ENCODE results near the gene MRRF.
"Not testable (repeated sequence)": the region's sequence is repeated elsewhere in the genome, so short reads cannot be mapped to it uniquely, and the experiment has no call there.

MRRF gene

GRCh38 chr9:122277285-122277897 lies 12.7 kb downstream of the MRRF start:
- DNase-seq (ENCODE audit: low read depth in 2 of 2) = no peak

- no peak for DNase-seq (ENCODE audit: low read depth in 2 of 2)
Observed at GRCh38 chr9:122281368-122281767, 16.7 kb downstream of the MRRF start.

DNA sequence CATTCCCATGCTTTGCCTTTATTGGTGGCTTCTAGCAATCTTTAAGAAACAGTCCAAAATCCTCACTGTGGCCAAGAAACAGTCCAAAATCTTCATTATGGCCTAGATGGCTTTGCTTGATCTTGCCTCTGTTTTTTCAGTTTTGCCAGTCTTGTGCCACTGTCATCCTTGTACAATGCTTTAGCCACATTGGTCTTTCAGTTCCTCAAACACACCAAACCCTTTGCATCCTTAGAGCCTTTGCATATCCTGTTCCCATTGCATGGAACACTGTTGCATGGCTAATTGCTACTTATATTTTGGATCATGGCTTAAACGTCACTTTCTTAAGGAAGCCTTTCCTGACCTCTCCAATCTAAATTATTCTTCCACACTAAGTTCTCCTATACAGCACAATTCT lies 22.1 kb downstream of the MRRF start:
- no peak for DNase-seq (ENCODE audit: low read depth in 2 of 2)

DNA sequence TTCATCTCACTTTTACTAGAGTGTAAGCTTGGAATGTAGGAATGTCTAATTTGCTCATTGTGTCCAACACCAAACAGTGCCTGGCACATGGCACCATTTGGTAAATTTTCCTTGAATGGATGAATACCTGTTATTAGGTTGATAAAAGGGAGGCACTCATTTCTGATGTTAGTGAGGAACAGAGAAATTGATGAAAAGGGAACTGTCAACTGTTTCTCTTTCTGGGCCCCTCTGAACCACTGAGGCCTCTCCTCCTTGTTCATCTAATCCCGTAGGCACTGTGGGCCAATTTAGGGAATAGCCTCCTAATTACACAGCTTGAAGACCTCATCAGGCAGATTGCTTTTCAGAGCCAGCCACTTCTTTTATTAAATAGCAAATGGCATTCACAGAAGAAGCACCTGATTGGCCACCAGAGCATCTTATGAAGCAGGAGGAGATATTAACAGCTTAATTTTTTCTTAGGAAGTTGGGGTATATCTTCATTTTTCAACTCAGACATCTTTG lies 22.6 kb downstream of the MRRF start:
- no peak for DNase-seq (ENCODE audit: low read depth in 2 of 2)

DNA sequence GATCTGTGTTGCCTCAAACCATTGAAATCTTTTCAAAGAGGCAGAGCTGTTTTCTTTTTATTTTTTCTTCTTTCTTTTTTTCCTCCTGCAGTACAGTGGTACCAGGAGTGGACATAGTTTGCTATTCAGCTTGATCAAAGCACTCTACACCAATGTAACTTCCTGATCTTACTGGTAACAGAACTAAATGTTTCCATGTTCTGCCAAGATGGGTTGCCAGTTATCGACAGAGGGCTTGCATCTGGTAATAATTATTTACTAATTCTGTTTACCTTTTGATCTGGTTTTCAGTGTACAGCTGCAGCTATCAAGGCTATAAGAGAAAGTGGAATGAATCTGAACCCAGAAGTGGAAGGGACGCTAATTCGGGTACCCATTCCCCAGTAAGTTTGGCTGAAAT lies 26.8 kb downstream of the MRRF start:
- DNase-seq (ENCODE audit: low read depth in 2 of 2) = no peak

GRCh38 chr9:122294531-122294930 lies 29.8 kb downstream of the MRRF start:
- DNase-seq (ENCODE audit: low read depth in 2 of 2) = no peak

DNA sequence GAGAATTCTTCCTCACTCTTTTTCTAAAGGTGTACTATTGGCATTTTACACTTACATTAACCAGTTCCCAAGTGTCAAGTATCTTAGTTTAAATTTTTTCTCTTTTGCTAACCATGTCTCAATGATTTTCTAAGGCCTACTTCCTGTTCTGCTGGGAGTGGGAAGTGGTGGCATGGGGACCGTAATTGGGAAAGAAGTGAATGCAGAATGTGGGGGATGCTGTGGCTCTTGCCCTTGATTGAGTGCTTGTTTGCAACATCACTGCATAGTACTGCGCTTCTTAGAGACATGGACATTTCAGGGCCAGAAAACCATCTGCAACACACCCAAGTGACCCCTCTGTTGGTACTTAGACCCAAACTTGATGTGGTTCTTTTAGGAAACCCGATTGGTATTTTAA lies 32.8 kb downstream of the MRRF start:
- DNase-seq (ENCODE audit: low read depth in 2 of 2) = no peak

DNA sequence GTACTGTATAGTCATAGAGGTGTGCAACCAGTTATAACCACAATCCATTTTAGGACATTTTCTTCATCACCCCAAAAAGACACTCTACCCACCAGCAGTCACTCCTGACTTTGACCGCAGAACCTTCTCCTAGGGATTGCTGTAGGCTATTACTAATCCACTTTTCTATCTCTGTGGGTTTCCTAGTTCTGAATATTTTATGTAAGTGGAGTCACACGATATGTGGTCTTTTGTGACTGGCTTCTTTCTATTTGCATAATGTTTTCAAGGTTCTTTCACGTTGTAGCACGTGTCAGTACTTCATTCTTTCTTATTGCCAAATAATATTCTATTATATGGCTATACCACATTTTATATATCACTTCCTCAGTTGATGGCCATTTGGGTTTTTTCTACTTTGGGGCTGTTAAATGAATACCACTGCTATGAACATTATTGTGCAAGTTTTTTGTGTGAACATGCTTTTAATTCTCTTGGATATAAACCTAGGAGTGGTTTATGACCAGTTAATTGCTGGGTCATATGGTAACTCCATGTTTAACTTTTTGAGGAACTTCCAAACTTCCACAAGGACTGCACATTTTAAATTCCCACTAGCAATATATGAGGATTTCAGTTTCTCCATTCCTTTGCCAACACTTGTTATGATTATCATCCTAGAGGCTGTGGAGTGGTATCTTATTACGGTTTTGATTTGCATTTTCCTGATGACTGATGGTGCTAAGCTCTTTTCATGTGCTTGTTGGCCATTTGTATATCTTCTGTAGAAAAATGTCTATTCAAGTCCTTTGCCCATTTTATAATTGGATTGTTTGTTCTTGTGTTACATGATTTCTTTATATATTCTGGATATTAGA lies 37.8 kb downstream of the MRRF start:
- DNase-seq (ENCODE audit: low read depth in 2 of 2) = no peak

DNA sequence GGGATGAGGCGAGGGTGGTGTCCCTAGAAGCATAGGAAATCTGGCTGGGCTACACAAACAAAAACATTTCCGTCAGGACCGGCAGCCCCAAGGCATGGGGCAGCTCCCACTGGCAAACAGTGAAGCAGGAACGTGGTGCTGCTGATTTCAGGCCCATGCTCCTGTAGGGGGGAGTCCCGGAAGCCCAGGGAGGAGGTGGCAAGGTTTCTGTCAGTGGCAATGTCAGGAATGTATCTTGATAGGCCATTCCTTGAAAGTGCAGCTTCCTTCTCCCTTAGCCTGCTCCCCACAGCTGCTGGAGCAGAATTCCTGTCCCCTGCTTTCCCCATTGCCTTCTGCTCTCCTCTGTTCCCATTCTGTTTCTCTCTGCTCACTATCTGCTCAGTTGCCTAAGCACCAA lies 42.4 kb downstream of the MRRF start:
- DNase-seq (ENCODE audit: low read depth in 2 of 2) = no peak

GRCh38 chr9:122307925-122308324 lies 43.2 kb downstream of the MRRF start:
- DNase-seq (ENCODE audit: low read depth in 2 of 2) = no peak

DNA sequence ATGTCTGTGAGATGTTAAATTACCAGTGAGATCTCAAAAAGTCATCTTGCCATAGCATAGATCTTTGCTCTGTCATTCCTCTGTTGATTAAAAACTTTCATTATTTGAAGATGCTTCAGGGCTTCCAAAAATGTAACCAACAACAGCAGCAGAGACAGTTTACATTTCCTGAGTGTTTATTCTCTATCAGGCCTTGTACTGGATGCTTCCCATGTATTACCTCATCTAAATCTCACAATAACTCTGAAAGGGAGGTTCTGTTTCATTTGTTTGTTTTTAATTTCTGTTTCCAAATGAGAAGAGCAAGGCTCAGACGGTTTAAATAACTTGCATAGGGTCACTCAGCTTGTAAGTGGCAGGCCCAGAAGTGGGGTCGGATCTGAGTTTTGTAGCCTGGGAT lies 45.2 kb downstream of the MRRF start:
- DNase-seq (ENCODE audit: low read depth in 2 of 2) = no peak

DNA sequence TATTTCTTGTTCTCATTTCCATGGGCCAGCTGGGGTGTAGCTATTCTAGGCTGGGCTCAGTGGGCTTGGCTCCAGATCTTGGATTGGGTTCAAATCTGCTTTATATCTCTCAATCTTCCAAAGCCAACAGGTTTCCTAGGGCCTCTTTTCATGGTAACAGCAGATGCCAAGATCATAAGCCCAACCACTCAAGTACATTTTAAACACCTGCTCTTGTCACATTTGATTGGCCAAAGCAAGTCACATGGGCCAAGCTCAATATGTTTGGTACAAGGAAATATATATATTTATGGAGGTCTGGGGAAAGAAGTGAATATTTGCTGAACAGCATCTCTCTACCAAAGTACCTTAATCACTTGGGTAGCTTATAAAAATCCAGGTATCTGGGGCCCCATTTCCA lies 49.5 kb downstream of the MRRF start:
- no peak for DNase-seq (ENCODE audit: low read depth in 2 of 2)

GRCh38 chr9:122315534-122315933 lies 50.9 kb downstream of the MRRF start:
- no peak for DNase-seq (ENCODE audit: low read depth in 2 of 2)

- no peak for DNase-seq (ENCODE audit: low read depth in 2 of 2)
Observed at GRCh38 chr9:122318284-122318683, 53.6 kb downstream of the MRRF start.

DNA sequence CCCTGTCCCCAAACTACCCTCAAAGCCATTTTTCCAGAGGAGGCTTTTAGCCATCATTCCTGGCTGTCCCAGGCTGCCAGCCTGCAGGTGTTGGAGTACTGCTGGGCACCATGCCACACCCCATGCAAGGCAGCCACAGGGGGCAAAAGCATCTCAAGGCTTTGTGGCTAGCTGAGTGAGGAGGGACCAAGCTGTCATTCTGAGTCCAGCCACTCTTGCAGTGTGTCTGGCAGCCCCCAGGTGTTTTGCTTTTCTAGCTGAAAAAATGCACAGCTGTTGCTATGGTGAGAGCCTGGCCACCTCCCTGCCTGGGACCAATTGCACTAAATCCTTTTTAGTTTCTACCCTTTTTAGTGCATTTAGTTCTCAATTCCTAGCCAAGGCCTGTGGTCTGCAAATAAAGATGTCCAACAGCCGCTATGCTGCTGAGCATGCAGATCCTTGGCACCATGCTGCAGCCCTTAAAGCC lies 55.8 kb downstream of the MRRF start:
- DNase-seq (ENCODE audit: low read depth in 2 of 2) = no peak

DNA sequence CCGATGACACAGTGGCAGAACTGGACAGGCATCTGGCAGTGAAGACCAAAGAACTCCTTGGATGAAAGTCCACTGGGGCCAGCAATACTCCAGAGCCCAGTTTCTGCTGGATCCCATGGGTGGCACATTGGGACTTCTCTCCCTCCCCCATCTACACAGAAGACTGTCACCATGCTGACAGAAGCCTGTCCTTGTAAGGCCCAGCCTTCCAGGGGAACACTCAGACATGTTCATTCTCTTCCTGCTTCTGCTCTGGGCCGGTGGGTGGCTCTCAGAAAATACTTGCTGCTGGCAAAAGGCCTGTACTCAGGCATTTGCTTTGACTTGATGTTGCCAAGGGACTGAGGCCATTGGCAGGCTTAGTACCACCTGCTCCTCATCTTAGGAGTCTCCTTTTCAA lies 57.9 kb downstream of the MRRF start:
- no peak for DNase-seq (ENCODE audit: low read depth in 2 of 2)

GRCh38 chr9:122324665-122325064 lies 60.0 kb downstream of the MRRF start:
- not testable (repeated sequence) for DNase-seq (ENCODE audit: low read depth in 2 of 2)

DNA sequence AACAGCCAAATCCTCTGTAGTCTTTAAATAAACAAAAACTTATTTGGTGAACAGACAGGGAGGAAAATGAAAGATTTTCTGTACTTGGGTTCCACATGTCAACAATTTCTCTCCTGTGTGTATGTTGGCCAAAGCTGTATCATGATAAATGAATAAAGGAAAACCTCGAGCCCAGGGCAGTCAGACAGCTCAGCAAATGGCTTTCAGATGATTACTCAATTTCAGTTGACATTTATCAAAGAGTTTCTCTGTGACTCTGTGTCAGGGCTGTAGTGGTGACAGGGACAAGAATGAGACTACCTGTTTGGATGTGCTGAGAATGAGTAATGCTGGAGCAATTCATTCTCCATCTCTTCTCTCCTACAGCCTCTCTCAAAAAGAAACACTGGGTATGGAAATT lies 60.4 kb downstream of the MRRF start:
- DNase-seq (ENCODE audit: low read depth in 2 of 2) = no peak

DNA sequence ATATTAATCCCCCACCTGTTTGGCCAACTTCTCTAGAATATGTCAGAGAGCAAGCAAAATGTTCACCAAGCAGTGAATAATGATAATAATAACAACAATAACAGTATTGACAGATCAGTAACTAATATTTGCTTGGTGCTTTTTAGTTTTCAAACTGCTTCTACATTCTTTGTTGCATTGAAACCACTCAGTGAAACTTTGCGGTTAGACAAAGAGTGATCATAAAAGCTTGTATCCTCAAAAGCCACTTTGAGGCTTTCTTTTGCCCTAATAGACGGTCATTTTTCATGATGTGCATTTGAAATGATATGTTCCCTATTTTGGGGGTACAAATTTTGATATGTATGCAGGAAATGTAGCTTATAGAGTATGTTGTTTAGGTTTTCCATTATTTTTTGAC lies 62.5 kb downstream of the MRRF start:
- no peak for DNase-seq (ENCODE audit: low read depth in 2 of 2)

- DNase-seq (ENCODE audit: low read depth in 2 of 2) = no peak
Observed at GRCh38 chr9:122329597-122329996, 64.9 kb downstream of the MRRF start.

GRCh38 chr9:122330466-122330865 lies 65.8 kb downstream of the MRRF start:
- DNase-seq (ENCODE audit: low read depth in 2 of 2) = not testable (repeated sequence)

DNA sequence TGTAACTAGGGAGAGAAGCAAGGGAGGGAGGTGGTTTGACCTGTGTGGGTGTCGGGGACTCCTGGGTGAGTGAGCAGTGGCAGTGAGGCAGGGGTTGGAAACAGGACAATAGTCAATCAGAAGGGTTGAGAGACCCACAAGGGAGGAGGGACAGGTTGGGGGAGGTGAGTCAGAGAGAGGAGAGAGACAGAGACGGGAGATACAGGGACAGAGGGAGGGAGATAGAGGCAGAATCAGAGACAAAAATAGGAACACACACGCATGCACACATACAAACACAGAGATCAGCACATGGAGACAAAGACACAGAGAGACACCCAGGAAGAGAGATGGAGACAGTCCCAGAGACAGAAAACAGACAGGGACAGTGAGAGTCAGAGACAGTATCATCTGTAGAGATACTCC lies 66.8 kb downstream of the MRRF start:
- DNase-seq (ENCODE audit: low read depth in 2 of 2) = no peak

- DNase-seq (ENCODE audit: low read depth in 2 of 2) = no peak
Observed at GRCh38 chr9:122332083-122332482, 67.4 kb downstream of the MRRF start.

All from activated CD8-positive, alpha-beta memory T cell treated with anti-CD3 and anti-CD28 coated beads for 4 hours (primary cell).